ENCODE results near the gene NOCT. TPM values are rescaled to one million over a fixed set of nuclear protein-coding genes. Genes with fewer than 3 reads are reported as not detected.

Gene NOCT
- total and polyA plus RNA-seq, 2 donors (not counting 3 experiments of a cell fraction or from before 2014, with no cell fraction given), result 7.6 to 20.1 TPM

- Histone ChIP-seq H3K36me3 (ENCODE audit: control insufficient read depth in 2 of 2, extremely low read depth in 1 of 2, insufficient read depth in 2 of 2, low read length in 2 of 2) (no peaks in the 10 kb centered on the region), H3K79me2 (ENCODE audit: control insufficient read depth, insufficient read depth, low read length) (peaks cover 43% of the 10 kb centered on the region), H3K4me1 (ENCODE audit: control insufficient read depth, extremely low read depth, insufficient read depth, low read length) (peaks cover 19% of the 10 kb centered on the region), H3K4me2 (ENCODE audit: insufficient read depth, low read length) (peak overlapping the region; percentile 100), H3K9me3 (replicated peaks; ENCODE audit: control insufficient read depth, insufficient read depth, low read length) (no peaks in the 10 kb centered on the region), H3K27ac (ENCODE audit: insufficient read depth, low read depth, low read length) (peak overlapping the region; percentile 85), H3K9ac (replicated peaks; ENCODE audit: extremely low read depth, insufficient read depth, low read length) (peak overlapping the region; percentile 97), H3K9me1 (replicated peaks; ENCODE audit: control insufficient read depth, extremely low read depth, insufficient read depth, low read length) (no peaks in the 10 kb centered on the region), H2AFZ (ENCODE audit: low read depth, low read length) (peak overlapping the region; percentile 84), H4K20me1 (replicated peaks; ENCODE audit: control insufficient read depth, extremely low read depth, insufficient read depth, low read length) (peaks cover 1% of the 10 kb centered on the region), H3K4me3 (replicated peaks in 1 of 3; ENCODE audit: insufficient read depth in 1 of 3, low read depth in 1 of 3, low read length in 3 of 3) (peak overlapping the region; percentile 65 to 100 (median 92)), H3K27me3 (ENCODE audit: control insufficient read depth in 2 of 2, insufficient read depth in 2 of 2, low read length in 2 of 2) (no peaks in the 10 kb centered on the region)
- BruUV-seq (replicated peaks), result no TSS peak
- dilution Hi-C loops (cut with MboI; ENCODE audit: extremely low pct_ligation_motif_present, low sequenced_read_pairs), result no loop called here
- intact Hi-C loops (cut with micrococcal nuclease), result loop anchor here (1.0 kb wide), 5 partner anchors 54 to 369 kb away; partner anchors contain the start of genes ELF2, NAA15 and NOCT
- ChIA-PET CTCF (interaction anchor here (0.9 to 5.7 kb wide), 3 partner anchors 15 to 217 kb away, joined by 3 to 66 read pairs (median 4); partner anchors contain the start of gene NAA15), POLR2A (interaction anchor here (1.1 kb wide), 1 partner anchor 93 kb away, joined by 3 read pairs; the partner anchor contains the start of gene ELF2)
- FAIRE-seq, result no peak
- DNase-seq (ENCODE audit: low read depth, low spot score), result peak; percentile 91
- TF ChIP-seq FOS (IDR thresholded peaks at IDR 0.05; ENCODE audit: borderline replicate concordance, insufficient read depth, low read length) (no peak), POLR2AphosphoS5 (IDR thresholded peaks at IDR 0.05; ENCODE audit: insufficient read depth, low read depth, low read length) (peak; percentile 48), CTCF (IDR thresholded peaks at IDR 0.05; ENCODE audit: extremely low read depth in 1 of 2, insufficient read depth in 1 of 2, low read depth in 1 of 2, low read length in 2 of 2) (peak in 1 of 2 donors; percentile 32), MAX (IDR thresholded peaks at IDR 0.05; ENCODE audit: insufficient read depth, insufficient read length) (no peak), EZH2 (IDR thresholded peaks at IDR 0.05; ENCODE audit: borderline replicate concordance, low read depth, low read length, severe bottlenecking) (no peak), JUN (IDR thresholded peaks at IDR 0.05; ENCODE audit: borderline replicate concordance, insufficient read depth, insufficient read length, low read depth) (no peak), GATA2 (IDR thresholded peaks at IDR 0.05; ENCODE audit: insufficient read depth, insufficient read length, low read depth, low read length) (no peak), MYC (IDR thresholded peaks at IDR 0.05; ENCODE audit: low read depth, low read length) (peak; percentile 62), POLR2A (IDR thresholded peaks at IDR 0.05; ENCODE audit: low read depth, low read length) (peak; percentile 36)
These were observed 68.6 kb downstream of the NOCT start for GRCh38 chr4:139083956-139084803.

Measured in endothelial cell of umbilical vein (primary cell).